ENCODE data around the gene CYB561. TPM values are rescaled to one million over a fixed set of nuclear protein-coding genes. Genes with fewer than 3 reads are reported as not detected.

The CYB561 gene
- total RNA-seq, 1 experiment from 2014 or later, result 3.8 TPM

DNA sequence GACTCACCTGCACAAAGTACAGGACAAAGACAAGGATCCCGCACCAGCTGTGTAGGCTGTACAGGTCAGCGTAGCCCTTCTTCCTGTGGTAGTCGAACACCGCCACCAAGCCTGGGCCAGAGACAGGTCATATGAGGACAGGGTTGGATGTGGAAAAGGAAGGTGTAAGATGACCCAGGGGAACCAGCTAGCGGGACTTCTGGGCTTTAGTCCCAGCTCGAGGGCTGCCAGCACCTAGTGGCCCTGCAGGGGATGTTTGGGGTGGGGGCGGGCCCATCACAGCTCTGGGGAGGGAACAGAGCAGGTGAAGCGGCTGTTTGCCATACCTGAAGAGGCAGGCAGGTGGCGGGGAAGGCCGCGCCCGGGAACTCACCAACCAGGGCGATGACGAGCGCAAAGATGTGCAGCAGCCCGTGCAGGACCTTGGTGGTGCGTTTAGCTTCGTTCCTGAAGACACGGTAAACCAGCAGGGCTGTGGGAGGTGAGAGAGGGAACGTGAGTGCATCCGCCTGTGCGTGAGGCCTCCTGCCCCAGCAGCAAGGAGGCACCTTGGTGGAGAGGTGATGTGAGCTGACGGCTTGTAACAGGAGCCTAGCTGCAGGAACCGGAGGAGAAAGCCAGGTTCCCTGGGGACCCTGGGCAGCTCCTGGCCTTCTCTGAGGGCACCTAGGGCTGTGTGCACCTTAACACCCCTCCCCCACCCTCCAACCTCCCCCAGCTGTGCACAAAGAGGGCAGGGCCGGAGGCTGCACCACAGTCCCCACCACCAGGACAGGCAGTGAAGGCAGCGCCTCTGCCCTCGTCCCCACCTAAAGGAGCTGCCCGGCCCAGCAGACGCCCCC is 10.2 kb downstream of the CYB561 start:
- no peak for DNase-seq (ENCODE audit: low read depth)

DNA sequence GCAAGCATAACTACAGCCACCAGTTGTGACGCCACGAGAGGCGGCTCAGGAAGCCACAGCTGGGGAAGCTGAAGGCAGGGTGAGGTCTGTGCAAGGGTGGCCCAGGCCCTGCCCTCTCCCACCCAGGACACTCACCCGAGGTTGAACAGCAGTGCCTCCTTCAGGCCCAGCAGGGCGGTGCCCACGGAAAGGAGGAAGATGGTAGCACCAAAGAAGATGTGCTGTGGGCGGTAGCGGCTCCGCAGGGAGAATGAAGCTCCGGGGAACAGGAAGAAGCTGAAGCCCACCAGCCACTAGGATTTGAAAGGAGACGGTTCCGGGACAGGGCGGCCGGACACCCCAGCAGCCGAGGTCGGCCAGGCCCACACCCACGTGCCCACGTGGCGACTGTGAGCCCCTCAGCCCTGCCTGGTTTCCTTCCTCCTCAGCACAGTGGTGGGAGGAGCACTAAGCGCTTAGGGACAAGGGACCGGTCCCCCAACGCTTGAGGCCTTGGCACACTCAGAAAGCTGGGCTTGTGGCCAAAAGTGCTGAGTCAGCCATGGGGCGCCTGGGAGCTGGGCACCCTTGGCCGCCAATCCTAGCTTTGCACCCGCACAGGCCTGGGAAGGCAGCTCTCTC is 11.0 kb downstream of the CYB561 start:
- peak; percentile 45 for DNase-seq (ENCODE audit: low read depth)

DNA sequence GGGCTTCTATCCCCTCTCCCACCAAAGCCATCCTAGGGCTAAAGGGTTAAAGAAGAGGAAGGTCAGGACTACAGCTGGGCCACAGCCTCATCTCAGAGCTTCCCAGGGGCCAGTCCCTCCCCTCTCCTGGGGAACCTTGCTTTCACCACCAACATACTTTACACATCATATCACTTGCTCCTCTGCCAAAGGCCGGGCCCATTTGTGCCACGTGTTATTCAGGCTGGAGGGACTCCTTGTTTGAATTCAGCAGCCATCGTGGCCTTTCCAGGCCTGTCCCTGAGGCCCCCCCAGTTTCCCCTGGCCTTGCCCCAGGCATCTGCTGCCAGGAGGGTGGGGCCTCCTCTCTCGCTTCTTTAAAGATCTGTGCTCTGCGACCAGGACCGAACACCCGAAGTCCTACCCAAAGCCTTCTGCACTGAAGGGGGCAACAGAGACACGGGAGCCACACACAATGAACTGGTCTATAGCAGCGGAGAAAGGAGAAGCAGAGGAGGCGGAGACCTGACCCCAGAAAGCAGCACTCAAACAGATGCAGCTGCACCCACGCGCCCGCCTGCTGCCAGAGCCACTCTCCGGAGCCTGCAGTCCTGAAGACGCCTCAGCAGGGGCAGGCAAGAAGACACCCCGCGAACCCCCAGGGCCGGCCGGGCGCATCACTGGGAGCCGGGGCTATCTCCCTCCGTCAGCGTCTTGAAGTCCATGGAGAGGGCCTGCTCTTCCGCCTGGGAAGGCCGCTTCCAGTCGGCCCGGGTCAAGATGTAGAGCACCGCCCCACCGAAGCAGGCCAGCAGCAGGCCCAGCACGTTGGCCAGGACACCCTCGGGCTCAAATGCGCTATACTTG is 12.1 kb downstream of the CYB561 start:
- peak; percentile 85 for DNase-seq (ENCODE audit: low read depth)

DNA sequence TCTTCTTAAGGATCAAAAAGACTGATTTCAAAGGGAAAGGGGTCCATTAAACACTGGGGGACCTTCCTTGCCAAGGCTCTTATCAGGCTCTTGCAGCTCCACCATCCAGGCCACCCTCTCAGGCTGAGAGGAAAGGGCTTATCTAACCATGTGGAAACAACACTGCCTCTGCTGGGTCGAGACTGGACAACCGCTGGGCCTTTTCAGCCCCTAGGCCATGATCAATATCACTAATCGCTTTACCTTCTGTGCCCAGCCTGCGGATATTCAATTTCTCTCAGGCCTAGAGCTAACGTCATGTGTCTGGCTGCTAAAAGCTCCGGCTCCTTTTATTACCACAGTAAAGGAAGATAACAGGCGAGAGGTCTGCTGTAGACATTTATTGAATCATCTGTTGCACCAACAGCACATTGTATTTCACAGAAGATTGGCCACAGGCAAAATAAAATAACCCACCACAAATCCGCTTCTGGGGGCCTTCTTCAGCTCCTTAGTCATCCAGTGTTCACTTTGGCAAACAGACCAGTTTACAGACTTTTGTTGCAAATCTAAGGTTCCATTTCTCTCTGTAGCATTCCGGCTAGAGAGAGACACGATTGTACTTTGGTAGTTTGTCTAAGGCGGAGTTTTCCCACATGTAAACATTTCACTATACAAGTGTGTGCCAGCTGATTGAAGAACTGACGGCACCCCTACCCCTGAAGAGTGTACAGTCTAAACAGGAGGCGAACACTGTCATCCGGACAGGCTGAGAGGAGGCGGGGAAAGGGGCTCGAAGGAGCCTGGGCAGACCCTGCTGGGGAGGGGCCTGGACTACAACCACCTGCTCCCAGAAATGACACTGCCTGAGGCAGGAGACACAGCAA is 13.9 kb downstream of the CYB561 start:
- DNase-seq (ENCODE audit: low read depth), result no peak

DNA sequence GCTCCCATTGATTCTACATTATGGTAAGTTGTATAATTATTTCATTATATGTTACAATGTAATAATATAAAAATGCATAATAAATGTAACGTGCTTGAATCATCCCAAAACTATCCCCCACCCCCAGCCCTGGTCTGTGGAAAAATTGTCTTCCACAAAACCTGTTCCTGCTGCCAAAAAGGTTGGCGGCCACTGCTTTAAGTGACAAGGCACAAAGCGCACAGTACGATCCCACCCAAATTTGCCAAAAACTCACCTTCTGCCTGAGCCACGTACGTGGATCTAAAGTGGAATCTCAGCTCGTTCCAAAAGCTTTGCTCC is 14.5 kb downstream of the CYB561 start:
- DNase-seq (ENCODE audit: low read depth), result no peak

DNA sequence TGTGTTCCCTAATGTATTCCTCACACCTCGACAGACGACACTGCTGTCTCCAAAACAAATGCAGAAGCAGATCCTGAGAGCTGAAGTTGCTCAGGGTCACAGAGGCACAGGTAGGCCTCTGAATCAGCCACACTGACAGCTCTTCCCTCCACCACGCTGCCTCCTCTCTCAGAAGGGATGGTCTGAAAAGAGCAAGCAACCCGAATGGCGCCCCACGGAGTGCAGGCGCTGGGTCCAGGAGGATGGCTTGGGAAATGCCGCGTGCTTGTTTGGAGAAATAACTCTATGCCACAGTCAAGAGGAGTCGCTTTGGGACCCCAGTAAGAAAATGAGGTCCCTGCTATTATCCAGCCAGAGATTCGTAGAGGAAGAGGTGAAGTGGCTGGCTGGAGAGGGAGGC is 15.9 kb downstream of the CYB561 start:
- no peak for DNase-seq (ENCODE audit: low read depth)

DNA sequence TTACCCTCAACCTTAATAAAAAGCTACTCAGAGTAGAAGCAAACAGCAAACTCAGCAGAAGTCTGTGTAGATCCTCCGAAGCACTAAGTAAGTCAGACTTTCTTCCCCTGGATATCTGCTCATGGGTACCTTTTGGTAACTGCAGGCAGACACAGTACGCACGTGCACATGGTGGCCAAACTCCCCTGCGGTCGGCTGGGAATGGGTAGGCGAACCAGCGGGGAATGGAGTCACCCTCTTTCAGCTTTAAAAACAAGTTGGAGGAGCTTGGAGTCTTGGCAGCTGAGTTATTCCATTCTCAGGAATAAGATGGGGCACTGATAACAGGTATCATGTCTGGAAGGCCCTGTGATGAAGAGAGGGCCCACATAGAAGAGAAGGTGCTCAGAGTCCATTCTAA is 16.3 kb downstream of the CYB561 start:
- no peak for DNase-seq (ENCODE audit: low read depth)

DNA sequence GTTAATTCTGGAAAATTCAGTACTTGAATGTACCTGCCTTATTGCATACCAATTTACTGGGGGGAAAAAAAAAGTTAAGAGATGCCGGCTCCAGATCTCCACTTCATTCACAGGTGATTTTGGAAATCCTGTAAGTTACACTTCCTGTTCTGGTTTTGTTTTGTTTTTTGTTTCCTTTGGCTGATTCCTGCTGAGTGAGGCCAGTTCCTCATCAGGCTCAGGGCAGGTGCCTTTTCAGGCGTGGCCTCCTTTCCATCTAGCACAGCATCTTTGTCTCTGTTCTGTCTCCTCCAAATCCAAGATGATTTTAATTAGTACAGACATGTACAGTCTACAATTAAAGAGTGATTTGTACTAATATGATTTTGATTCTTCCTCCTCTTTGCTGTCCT is 19.2 kb downstream of the CYB561 start:
- no peak for DNase-seq (ENCODE audit: low read depth)

DNA sequence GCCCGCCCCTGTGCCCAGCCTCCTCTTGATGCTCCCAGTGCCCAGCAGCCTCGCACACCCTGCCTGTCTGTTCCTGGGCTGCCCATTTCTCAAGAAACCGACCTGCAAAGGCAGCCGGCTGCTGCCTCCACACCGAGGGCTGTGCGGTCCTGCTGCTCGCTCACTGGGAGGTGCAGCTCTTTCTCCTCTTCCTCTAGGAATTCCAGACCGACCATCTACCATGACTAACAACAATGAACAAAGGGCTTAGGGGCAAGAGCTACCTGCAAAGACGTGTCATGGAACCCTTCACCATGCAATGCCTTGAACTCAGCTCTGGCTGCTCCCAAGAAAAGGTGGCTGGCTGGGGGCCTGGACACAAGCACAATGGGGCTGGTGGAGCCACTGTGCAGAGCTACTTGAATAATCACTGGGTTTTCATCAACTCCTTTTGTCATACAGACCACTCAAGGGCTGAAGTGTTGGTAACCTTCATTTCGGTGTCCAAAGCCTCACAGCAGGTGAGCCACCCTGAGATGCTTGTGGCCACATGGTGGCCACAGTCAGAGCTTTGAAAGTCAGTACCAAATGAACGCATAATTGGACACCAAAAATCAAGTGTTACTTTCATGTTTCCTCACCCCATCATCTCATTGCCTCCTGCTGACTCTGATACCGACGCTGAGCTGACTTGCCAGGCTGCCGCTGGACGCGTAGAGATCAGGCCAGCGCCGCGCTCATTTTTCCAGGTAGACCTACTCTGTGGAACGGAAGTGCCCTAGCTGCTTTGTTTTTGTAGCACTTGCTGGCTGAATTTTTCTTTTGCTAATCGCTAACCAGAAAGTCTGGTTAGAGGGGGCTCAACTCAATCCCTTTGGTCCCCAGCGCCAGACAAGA is 19.8 kb downstream of the CYB561 start:
- DNase-seq (ENCODE audit: low read depth), result no peak

DNA sequence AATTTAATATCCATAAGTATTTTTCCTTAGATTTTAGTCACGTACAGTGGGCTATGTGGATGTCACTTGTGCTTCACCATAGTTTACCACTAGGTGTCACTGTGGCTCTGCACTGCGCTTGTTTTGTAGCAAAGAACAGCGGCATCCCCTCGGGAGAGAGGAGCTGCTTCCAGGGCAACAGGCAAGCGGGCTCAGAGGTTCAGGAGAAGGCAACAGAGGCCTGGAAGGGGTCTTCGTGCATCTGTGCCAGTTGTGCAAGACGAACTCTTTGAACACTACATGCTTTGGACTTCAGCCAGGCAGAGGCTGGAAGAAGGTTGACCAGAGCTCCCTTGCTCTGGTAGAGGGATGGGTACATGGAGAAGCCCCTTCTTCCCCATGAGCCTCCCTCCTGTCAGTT is 20.6 kb downstream of the CYB561 start:
- peak; percentile 74 for DNase-seq (ENCODE audit: low read depth)

DNA sequence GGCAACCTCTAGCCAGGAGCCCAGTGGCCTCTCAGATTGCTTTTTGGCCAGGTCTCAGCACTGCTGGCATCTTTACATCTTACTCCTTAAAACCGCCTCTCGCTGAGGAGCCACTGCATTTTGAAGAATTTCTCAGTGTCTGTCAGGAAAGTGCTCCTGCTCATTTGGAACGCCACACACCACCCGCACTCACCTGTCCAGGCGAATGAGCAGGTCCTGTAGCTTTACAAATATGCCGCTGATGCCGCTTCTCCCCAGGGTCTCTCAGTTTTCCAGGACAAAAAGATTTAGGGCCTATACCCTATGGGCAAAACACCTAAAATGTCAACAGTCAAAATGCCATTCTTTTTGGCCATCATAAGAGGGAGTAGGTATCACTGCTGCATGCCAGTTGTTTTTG is 22.1 kb downstream of the CYB561 start:
- no peak for DNase-seq (ENCODE audit: low read depth)

DNA sequence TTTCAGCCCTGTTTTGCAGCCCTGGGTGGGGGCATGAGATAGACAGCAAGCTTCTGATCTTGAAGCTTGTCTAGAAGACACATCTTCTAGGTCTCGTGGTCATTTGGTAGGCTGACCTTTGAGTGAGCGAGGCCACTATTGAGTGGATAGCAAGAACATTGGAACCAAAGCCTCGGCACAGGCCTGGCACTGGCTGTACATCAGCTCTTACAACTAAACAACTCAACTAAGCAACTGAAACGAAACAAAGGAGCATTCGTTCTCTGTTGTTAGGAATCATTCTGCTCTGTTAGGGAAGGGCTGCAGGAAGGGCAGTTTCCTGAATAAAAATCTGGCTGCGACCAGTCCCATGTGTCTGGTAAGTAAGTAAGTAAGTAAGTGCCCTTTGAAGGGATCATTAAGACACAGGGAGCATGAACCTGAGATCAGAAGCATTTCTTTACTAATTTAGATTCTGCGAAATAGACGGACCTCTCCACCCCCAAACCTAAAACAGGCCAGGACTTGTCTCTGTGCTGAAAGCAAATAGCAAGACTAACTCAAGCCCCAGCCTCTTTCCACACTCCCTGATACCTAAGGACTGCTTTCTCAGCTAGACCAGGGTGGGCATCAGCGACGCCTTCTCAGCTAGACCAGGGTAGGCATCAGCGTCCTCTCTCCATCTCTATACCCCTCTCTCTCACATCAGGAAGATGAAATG is 22.7 kb downstream of the CYB561 start:
- no peak for DNase-seq (ENCODE audit: low read depth)

DNA sequence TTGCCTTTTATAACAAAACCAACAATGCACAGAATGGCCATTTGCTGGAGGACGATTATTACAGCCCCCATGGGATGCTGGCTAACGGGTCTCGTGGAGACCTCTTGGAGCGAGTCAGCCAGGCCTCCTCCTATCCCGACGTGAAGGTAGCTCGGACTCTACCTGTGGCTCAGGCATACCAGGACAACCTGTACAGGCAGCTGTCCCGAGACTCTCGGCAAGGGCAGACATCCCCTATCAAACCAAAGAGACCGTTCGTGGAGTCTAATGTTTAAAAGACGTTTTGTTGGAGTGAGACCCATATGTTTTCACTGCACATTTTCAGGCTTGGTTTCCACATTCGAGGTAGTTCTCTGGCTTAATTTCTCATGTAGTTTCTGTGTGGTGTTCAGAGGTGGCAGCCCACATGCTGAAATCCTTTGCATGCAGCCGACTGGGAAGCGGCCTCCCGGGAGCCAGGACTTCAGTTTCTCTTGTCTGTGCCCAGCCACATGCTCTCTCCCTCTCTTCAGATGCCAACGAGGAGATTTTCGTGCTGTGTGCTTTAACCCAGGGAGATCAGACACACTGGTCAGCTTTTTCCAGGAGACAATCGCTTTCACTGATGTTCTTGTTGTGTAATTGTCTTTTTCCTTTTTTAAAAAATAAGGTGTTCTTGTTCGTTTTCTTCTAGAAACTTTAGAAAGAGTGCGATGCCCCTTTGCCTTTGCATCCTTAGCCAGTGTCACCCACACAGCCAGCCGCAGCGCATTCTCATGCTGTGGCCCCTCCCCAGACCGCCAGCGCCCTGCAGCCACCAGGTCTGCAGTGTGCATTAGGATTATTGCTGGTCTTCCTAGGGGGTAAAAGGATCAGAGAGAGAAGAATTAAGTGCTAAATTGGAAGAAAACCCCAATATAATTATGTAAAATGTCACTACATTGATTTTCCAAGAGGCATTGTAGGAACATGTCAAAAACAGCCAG is 24.1 kb downstream of the CYB561 start:
- no peak for DNase-seq (ENCODE audit: low read depth)

DNA sequence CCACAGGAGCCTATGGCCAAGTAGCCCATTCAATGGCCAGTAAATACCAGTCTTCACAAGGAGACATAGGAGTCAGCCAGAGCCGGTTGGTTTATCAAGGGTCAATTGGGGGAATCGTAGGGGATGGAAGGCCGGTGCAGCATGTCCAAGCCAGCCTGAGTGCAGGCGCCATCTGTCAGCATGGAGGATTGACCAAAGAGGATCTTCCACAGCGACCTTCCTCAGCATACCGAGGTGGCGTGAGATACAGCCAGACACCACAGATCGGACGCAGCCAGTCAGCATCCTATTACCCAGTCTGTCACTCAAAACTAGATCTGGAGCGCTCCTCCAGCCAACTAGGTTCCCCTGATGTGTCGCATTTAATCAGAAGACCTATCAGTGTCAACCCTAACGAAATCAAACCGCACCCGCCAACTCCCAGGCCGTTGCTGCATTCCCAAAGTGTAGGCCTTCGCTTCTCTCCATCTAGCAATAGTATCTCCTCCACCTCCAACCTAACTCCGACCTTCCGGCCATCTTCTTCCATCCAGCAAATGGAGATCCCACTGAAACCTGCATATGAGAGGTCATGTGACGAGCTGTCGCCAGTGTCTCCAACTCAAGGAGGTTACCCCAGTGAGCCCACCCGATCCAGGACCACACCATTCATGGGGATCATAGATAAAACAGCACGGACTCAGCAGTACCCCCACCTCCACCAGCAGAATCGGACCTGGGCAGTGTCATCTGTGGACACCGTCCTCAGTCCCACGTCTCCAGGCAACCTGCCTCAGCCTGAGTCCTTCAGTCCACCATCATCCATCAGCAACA is 25.0 kb downstream of the CYB561 start:
- no peak for DNase-seq (ENCODE audit: low read depth)

DNA sequence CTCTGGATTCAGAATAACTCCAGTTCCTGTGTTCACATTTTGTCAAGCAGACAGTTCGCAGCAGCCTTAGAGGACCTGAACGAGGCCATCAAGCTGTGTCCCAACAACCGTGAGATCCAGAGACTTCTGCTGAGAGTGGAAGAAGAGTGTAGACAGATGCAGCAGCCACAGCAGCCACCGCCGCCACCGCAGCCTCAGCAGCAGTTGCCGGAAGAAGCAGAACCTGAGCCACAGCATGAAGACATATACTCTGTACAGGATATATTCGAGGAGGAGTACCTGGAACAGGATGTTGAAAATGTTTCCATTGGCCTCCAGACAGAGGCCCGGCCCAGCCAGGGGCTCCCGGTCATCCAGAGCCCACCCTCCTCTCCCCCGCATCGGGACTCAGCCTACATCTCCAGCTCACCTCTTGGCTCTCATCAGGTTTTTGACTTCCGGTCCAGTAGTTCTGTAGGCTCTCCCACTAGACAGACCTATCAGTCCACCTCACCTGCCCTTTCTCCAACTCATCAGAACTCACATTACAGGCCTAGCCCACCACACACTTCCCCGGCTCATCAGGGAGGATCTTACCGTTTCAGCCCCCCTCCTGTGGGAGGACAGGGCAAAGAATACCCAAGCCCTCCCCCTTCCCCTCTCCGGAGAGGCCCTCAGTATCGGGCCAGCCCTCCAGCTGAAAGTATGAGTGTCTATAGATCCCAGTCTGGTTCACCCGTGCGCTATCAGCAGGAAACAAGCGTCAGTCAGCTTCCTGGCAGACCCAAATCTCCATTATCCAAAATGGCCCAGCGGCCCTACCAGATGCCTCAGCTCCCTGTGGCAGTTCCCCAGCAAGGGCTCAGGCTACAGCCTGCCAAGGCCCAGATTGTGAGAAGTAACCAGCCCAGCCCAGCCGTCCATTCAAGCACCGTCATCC is 25.9 kb downstream of the CYB561 start:
- DNase-seq (ENCODE audit: low read depth), result no peak

DNA sequence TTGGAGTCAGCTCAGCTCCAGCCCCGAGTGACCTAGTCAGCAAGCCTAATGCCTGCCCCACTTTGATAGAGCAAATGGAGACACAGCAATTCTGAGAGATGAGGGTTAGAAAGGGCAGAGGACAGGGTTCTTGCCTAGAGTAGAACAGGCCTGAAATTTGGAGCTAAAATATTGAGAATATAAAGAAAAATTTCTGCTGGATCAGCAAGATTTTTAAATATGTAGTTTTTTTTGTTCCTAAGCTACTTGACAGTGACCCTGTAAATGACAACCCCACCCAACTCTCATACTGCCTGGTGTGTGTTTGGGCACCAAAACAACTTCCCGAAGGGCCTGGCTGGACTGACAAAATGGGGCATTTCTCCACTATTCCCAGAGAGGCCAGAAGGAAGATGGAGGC is 26.7 kb downstream of the CYB561 start:
- no peak for DNase-seq (ENCODE audit: low read depth)

DNA sequence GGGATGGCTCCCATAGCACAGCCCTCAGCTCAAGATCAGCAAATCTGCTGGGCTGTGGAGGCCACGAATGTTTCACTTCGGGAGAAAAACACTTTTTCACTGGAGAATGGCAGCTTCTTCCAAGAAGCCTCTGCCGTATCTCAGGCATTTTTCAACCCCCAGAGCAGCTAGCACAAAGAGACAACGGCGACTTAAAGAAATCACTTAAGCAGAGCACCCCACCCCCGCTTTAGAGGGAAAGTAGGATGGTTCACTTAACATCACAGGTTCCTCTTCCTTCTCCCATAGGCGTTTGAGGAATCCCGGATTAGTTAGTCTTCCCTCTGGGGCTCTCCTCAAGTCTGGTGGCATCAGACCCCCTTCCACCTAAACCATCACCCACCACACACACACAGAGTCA is 27.6 kb downstream of the CYB561 start:
- DNase-seq (ENCODE audit: low read depth), result no peak
